Sigmoid colon (tissue), 3 donors: ENCODE measurements around the gene SOX6.

Experiments
- POLR2A ChIP-seq, 2 donors: fragments of 450-650 bp; IDR thresholded peaks; one replicate each; pipeline ENCODE4 v1.6.1; 2016; ENCODE audit warnings: antibody characterized with exemption in 2 of 2, mild to moderate bottlenecking in 2 of 2, moderate library complexity in 2 of 2
- TF ChIP-seq, protein P1 (sequence below), 4 experiments: fragments of 450-650 bp in 3 of 4; fragments of 200-600 bp in 1 of 4; IDR thresholded peaks; one replicate each; pipeline ENCODE4 v1.5.1; 2016 to 2019; ENCODE audit warnings: antibody characterized with exemption in 4 of 4, mild to moderate bottlenecking in 3 of 4, moderate library complexity in 2 of 4

DNA sequence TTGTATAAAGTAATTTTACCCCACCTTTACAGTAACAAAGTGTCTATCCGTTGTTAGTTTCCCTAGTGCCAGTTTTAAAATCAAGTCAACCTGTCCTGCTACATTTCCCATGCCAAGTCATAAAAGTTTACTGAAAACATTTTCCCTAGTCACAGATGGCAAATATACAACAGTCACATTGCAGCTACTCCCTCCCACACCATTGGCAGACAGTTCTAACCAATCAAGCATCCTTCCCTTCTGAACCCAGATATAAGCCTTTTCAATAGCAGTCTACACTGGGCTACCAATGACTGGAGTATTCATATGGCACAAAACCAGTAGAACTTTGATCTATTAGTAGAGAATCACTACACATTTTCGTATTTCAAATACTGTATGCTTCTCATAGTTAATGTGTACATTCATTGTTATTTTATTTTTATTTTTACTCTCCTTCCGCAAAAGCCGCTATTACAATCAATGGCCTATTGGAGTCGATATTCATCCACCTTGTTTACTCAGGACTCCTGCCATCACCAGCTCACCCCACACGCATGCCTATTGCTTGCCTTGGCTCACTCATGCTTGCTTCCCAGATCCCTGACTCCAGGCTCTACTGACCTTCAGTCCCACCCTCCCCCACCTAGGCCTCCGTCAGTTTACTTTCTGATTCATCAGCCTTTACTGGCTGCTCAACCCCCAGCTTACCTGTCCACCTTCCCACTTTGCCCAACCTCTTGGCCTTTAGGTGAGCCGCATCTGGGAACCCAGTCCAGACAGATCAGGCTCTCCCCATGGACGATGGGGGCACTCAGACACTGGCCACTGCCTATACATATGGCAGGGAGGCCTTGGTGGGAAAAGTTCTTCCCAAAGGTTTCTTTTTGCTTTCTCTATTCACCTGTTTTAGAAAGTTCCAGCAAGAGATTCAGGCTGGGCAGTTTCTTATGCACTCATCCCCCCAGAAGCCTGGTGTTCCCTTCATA is 408.4 kb downstream of the SOX6 start:
- no peak for TF ChIP-seq POLR2A (IDR thresholded peaks at IDR 0.05)
- TF ChIP-seq, protein P1, sequence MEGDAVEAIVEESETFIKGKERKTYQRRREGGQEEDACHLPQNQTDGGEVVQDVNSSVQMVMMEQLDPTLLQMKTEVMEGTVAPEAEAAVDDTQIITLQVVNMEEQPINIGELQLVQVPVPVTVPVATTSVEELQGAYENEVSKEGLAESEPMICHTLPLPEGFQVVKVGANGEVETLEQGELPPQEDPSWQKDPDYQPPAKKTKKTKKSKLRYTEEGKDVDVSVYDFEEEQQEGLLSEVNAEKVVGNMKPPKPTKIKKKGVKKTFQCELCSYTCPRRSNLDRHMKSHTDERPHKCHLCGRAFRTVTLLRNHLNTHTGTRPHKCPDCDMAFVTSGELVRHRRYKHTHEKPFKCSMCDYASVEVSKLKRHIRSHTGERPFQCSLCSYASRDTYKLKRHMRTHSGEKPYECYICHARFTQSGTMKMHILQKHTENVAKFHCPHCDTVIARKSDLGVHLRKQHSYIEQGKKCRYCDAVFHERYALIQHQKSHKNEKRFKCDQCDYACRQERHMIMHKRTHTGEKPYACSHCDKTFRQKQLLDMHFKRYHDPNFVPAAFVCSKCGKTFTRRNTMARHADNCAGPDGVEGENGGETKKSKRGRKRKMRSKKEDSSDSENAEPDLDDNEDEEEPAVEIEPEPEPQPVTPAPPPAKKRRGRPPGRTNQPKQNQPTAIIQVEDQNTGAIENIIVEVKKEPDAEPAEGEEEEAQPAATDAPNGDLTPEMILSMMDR (IDR thresholded peaks at IDR 0.05), result no peak
